Neural cell (in vitro differentiated cells): ENCODE data around the gene DISP1. TPM values are rescaled to one million over a fixed set of nuclear protein-coding genes. Genes with fewer than 3 reads are reported as not detected.

Experiments
- H2AFZ ChIP-seq: fragments of 200-600, 300-800 bp; sonication (generic), shearing (Covaris generic); 2 replicates; pipeline ENCODE4 v1.6.0; 2014; ENCODE audit warnings: low read depth, mild to moderate bottlenecking, antibody characterized with exemption, low read length, moderate library complexity
- H3F3A ChIP-seq: fragments of 200-600 bp; shearing (Covaris generic); 2 replicates; pipeline ENCODE4 v1.6.1; 2016; ENCODE audit warnings: mild to moderate bottlenecking, moderate library complexity, mixed read lengths, antibody characterized with exemption, low read length; ENCODE audit not compliant: insufficient read depth, poor library complexity, severe bottlenecking
- H3K27ac ChIP-seq: fragments of 200-600, 300-800 bp; sonication (generic), shearing (Covaris generic); 2 replicates; pipeline ENCODE4 v1.5.1; 2014; ENCODE audit warnings: mild to moderate bottlenecking, low read length, moderate library complexity
- H3K27me3 ChIP-seq: fragments of 300-800, 200-600 bp; sonication (generic), shearing (Covaris generic); 2 replicates; pipeline ENCODE4 v1.6.0; 2014; ENCODE audit warnings: mild to moderate bottlenecking, low read depth, low read length, moderate library complexity; ENCODE audit not compliant: insufficient read depth
- H3K36me3 ChIP-seq: fragments of 300-800, 200-600 bp; sonication (generic), shearing (Covaris generic); 2 replicates; pipeline ENCODE4 v1.5.1; 2014; ENCODE audit warnings: mild to moderate bottlenecking, antibody characterized with exemption, low read length, moderate library complexity; ENCODE audit not compliant: insufficient read depth
- H3K4me2 ChIP-seq: fragments of 300-800, 200-600 bp; sonication (generic), shearing (Covaris generic); 2 replicates; pipeline ENCODE4 v1.6.0; 2014; ENCODE audit warnings: mild to moderate bottlenecking, low read length
- H3K4me3 ChIP-seq: fragments of 300-800, 200-600 bp; sonication (generic), shearing (Covaris generic); 2 replicates; pipeline ENCODE4 v1.5.1; 2014; ENCODE audit warnings: mild to moderate bottlenecking, low read length, moderate library complexity
- H3K79me2 ChIP-seq: fragments of 200-600 bp; shearing (Covaris generic); replicated peaks from 2 replicates; pipeline ENCODE4 v1.6.0; 2014; ENCODE audit warnings: mild to moderate bottlenecking, low read length, moderate library complexity; ENCODE audit not compliant: insufficient read depth
- H3K9ac ChIP-seq: fragments of 300-800, 200-600 bp; sonication (generic), shearing (Covaris generic); 2 replicates; pipeline ENCODE4 v1.6.1; 2016; ENCODE audit warnings: mild to moderate bottlenecking, low read length, mixed read lengths
- H3K9me2 ChIP-seq: fragments of 200-600 bp; shearing (Covaris generic); 2 replicates; pipeline ENCODE4 v1.6.1; 2016; ENCODE audit warnings: mild to moderate bottlenecking, low read length, mixed read lengths; ENCODE audit not compliant: insufficient read depth
- H3K9me3 ChIP-seq: fragments of 200-600, 300-800 bp; sonication (generic), shearing (Covaris generic); 2 replicates; pipeline ENCODE4 v1.6.1; 2016; ENCODE audit warnings: mild to moderate bottlenecking, mixed run types, low read length, moderate library complexity, mixed read lengths
- H4K20me1 ChIP-seq: fragments of 200-600 bp; shearing (Covaris generic); 2 replicates; pipeline ENCODE4 v1.6.1; 2016; ENCODE audit warnings: mild to moderate bottlenecking, mixed run types; ENCODE audit not compliant: insufficient read depth
- CTCF ChIP-seq: fragments of 450-650 bp; IDR thresholded peaks from 2 replicates; pipeline ENCODE4 v1.5.1; 2014; ENCODE audit warnings: antibody characterized with exemption, mild to moderate bottlenecking, moderate library complexity; ENCODE audit not compliant: poor library complexity, severe bottlenecking
- EP300 ChIP-seq: fragments of 450-650 bp; conservative IDR thresholded peaks from 2 replicates; pipeline ENCODE4 v1.6.1; 2014; ENCODE audit warnings: antibody characterized with exemption, mild to moderate bottlenecking, moderate library complexity; ENCODE audit not compliant: poor library complexity, severe bottlenecking
- EZH2 ChIP-seq: fragments of 200-600, 300-800 bp; shearing (Covaris generic), sonication (generic); IDR thresholded peaks from 2 replicates; pipeline ENCODE4 v1.6.1; 2014; ENCODE audit warnings: antibody characterized with exemption, low read length, borderline replicate concordance, mild to moderate bottlenecking; ENCODE audit not compliant: insufficient read depth, poor library complexity, severe bottlenecking
- MXI1 ChIP-seq: fragments of 450-650 bp; conservative IDR thresholded peaks from 2 replicates; pipeline ENCODE4 v1.6.1; 2014; ENCODE audit warnings: antibody characterized with exemption, mild to moderate bottlenecking; ENCODE audit not compliant: poor library complexity, severe bottlenecking
- POLR2AphosphoS5 ChIP-seq: IDR thresholded peaks from 2 replicates; pipeline ENCODE4 v1.6.1; 2012
- RAD21 ChIP-seq: fragments of 450-650 bp; conservative IDR thresholded peaks from 2 replicates; pipeline ENCODE4 v1.6.1; 2014; ENCODE audit warnings: antibody characterized with exemption, mild to moderate bottlenecking, moderate library complexity
- REST ChIP-seq: IDR thresholded peaks from 2 replicates; pipeline ENCODE4 v1.6.1; 2012; ENCODE audit warnings: borderline replicate concordance
- SMC3 ChIP-seq: fragments of 450-650 bp; conservative IDR thresholded peaks from 2 replicates; pipeline ENCODE4 v1.6.1; 2014; ENCODE audit warnings: antibody characterized with exemption, mild to moderate bottlenecking, moderate library complexity; ENCODE audit not compliant: poor library complexity
- TAF1 ChIP-seq: IDR thresholded peaks from 2 replicates; pipeline ENCODE4 v1.6.1; 2012; ENCODE audit warnings: low read depth
- polyA plus RNA-seq: library from polyadenylated mRNA; depleted of rRNA; stranded (reverse); fragments of >200 nt; gene quantifications from 2 replicates; pipeline ENCODE4 v1.2.3, GENCODE V29; 2014

Gene DISP1
- polyA plus RNA-seq, 1 donor from 2014 or later: 3.9 TPM

GRCh38 chr1:222785529-222785928, 29.3 kb upstream of the DISP1 start:
- Histone ChIP-seq H3K27ac (no peak overlapping the region), H3K4me3 (no peak overlapping the region), H3K9me2 (no peaks in the 10 kb centered on the region), H3K27me3 (no peaks in the 10 kb centered on the region), H2AFZ (no peak overlapping the region), H3K36me3 (no peaks in the 10 kb centered on the region), H3K9me3 (no peaks in the 10 kb centered on the region), H3F3A (no peaks in the 10 kb centered on the region), H4K20me1 (no peaks in the 10 kb centered on the region), H3K9ac (no peak overlapping the region), H3K4me2 (no peak overlapping the region), H3K79me2 (no peaks in the 10 kb centered on the region)
- TF ChIP-seq EZH2 (no peak), SMC3 (no peak), POLR2AphosphoS5 (no peak), MXI1 (no peak), CTCF (no peak), REST (no peak), RAD21 (no peak), TAF1 (no peak), EP300 (no peak)

- no peak overlapping the region for H3K4me2 ChIP-seq
Measured at GRCh38 chr1:222786121-222786520, 28.7 kb upstream of the DISP1 start.

More at GRCh38 chr1:222786121-222786520, 28.7 kb upstream of the DISP1 start:
- TF ChIP-seq REST (no peak), MXI1 (no peak), EP300 (no peak), POLR2AphosphoS5 (no peak), RAD21 (no peak), TAF1 (no peak), EZH2 (no peak), CTCF (no peak), SMC3 (no peak)
- Histone ChIP-seq H3K27me3 (no peaks in the 10 kb centered on the region), H3K4me3 (no peak overlapping the region), H3K27ac (no peak overlapping the region), H3F3A (no peaks in the 10 kb centered on the region), H2AFZ (no peak overlapping the region), H3K9me2 (no peaks in the 10 kb centered on the region), H3K9me3 (no peaks in the 10 kb centered on the region), H3K36me3 (no peaks in the 10 kb centered on the region), H4K20me1 (no peaks in the 10 kb centered on the region), H3K79me2 (no peaks in the 10 kb centered on the region), H3K9ac (no peak overlapping the region)
